Kidney capillary endothelial cell (primary cell): ENCODE results near the gene REEP2.
A peak's percentile ranks its signal among the peaks of the same experiment; 100 is the strongest.
"Not testable (repeated sequence)": the region's sequence is repeated elsewhere in the genome, so short reads cannot be mapped to it uniquely, and the experiment has no call there.

ENCODE experiments used
- DNase-seq: peaks from one replicate; pipeline ENCODE4 v3.0.0-alpha.2; 2018; ENCODE audit warnings: low spot score

Gene REEP2

DNA sequence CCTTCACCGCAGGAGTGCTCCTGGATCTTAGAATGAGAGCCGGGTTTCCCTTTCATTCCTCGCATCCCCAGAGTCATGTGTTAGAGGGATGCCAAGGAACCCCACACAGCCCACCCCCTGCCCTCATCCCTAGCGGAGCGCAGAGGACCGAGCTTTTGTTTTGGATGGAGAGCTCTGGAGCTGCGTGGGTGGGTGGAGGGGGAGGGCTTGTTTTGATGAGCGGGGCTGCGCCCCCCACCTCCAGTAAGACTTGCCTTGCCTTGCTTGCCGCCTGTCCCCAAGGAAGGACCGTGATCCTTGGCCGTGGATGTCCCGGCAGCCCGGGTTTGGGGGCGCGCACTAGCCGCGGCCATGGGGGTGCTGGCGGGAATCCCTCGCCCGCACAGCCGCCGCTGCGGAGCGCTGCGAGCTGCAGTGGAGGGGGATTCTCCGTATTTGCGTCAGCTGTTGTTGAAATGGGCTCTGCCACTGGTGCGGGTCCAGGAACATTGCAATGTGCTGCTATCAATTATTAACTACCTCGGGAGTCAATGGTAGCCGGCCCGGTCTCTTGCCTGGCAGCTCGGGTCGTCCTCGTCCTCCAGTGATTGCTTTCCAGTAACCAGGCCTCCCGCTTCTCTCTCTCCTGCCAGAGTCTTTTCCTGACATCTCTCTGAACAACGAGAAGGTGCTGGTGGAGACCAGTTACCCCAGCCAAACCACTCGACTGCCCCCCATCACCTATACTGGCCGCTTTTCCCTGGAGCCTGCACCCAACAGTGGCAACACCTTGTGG, 27.5 kb downstream of the REEP2 start:
- DNase-seq, result no peak

DNA sequence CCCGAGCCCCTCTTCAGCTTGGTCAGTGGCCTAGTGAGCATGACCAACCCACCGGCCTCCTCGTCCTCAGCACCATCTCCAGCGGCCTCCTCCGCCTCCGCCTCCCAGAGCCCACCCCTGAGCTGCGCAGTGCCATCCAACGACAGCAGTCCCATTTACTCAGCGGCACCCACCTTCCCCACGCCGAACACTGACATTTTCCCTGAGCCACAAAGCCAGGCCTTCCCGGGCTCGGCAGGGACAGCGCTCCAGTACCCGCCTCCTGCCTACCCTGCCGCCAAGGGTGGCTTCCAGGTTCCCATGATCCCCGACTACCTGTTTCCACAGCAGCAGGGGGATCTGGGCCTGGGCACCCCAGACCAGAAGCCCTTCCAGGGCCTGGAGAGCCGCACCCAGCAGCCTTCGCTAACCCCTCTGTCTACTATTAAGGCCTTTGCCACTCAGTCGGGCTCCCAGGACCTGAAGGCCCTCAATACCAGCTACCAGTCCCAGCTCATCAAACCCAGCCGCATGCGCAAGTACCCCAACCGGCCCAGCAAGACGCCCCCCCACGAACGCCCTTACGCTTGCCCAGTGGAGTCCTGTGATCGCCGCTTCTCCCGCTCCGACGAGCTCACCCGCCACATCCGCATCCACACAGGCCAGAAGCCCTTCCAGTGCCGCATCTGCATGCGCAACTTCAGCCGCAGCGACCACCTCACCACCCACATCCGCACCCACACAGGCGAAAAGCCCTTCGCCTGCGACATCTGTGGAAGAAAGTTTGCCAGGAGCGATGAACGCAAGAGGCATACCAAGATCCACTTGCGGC, 28.2 kb downstream of the REEP2 start:
- DNase-seq, result no peak

DNA sequence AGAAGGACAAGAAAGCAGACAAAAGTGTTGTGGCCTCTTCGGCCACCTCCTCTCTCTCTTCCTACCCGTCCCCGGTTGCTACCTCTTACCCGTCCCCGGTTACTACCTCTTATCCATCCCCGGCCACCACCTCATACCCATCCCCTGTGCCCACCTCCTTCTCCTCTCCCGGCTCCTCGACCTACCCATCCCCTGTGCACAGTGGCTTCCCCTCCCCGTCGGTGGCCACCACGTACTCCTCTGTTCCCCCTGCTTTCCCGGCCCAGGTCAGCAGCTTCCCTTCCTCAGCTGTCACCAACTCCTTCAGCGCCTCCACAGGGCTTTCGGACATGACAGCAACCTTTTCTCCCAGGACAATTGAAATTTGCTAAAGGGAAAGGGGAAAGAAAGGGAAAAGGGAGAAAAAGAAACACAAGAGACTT, 28.9 kb downstream of the REEP2 start:
- no peak for DNase-seq

DNA sequence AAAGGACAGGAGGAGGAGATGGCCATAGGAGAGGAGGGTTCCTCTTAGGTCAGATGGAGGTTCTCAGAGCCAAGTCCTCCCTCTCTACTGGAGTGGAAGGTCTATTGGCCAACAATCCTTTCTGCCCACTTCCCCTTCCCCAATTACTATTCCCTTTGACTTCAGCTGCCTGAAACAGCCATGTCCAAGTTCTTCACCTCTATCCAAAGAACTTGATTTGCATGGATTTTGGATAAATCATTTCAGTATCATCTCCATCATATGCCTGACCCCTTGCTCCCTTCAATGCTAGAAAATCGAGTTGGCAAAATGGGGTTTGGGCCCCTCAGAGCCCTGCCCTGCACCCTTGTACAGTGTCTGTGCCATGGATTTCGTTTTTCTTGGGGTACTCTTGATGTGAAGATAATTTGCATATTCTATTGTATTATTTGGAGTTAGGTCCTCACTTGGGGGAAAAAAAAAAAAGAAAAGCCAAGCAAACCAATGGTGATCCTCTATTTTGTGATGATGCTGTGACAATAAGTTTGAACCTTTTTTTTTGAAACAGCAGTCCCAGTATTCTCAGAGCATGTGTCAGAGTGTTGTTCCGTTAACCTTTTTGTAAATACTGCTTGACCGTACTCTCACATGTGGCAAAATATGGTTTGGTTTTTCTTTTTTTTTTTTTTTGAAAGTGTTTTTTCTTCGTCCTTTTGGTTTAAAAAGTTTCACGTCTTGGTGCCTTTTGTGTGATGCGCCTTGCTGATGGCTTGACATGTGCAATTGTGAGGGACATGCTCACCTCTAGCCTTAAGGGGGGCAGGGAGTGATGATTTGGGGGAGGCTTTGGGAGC, 29.5 kb downstream of the REEP2 start:
- no peak for DNase-seq

DNA sequence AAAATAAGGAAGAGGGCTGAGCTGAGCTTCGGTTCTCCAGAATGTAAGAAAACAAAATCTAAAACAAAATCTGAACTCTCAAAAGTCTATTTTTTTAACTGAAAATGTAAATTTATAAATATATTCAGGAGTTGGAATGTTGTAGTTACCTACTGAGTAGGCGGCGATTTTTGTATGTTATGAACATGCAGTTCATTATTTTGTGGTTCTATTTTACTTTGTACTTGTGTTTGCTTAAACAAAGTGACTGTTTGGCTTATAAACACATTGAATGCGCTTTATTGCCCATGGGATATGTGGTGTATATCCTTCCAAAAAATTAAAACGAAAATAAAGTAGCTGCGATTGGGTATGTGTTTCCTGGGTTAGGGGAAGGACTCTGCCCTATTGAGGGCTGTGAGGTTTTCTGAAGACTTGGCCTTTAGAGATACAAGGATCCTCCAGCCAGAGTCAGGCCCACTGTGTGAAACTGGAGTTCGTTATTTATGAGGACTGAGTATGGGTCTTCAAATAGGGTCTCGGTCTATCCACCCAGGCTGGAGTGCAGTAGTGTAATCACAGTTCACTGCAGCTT, 30.2 kb downstream of the REEP2 start:
- DNase-seq, result no peak

DNA sequence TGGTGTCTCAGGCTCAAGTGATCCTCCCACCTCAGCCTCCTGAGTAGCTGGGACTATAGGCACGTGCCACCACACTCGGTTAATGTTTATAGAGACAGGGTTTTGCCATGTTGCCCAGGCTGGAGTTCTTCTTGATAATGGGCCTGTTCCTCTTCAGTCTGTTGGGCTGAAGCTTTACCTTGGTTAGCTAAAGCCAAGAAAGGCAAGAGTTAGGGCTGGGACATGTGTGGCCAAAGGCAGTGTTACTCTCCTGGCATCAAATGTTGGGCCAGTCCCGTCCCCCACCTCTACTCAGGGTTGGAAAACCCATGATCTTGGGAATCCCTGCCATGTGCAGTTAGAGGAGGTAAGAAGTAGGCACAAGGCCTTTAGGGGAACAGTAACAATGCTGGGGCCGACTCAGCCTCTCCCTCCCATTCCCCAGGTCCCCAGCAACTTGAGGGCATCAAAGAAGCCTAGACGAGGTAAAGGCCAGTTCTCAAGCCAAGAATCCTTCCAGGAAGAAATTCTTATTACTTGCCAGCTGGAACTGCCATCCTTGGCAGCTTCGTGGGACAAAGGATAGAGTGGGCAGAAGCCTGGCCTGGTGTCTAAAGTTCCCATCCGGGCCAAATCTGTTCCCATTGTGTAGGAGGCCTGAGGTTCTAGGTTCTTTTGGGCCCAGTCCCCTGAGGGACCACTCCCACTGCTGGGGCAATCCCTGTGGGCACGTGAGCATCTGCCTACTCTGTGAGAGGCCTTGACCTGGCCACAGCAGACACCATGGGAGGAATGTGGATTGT, 30.9 kb downstream of the REEP2 start:
- no peak for DNase-seq

DNA sequence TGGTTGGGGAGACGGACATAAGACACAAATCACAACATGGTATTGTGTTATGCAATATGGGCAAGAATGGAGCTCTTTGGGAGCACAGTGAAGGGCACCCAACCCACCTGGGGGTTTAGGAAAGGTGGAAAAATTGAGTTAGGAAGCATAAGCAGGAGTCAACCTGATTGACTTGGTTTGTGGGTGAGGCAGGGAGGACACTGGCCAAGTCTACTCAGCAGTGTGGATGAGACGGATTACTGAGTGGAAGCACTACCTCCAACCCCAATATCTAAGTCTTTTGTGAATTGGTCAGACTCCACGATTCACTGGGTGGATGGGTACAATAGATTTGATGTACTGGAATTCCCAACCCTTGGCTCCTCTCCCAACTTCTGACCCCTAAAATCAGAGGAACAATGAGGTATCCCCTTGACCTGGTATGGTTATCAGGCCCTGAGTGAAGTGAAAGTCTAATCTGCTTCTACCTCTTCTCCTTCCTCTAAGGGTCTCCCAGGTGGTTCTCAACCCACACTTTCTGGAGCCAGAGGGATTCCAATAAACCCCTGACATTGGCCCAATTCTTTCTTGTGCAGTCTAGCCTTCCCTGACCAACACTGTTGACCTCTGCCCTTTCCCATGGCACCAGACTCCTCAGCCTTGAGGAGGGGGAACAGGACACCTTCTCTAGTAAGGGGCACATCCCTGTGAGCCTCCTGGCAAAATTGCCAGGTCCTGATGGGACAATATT, 31.6 kb downstream of the REEP2 start:
- no peak for DNase-seq

DNA sequence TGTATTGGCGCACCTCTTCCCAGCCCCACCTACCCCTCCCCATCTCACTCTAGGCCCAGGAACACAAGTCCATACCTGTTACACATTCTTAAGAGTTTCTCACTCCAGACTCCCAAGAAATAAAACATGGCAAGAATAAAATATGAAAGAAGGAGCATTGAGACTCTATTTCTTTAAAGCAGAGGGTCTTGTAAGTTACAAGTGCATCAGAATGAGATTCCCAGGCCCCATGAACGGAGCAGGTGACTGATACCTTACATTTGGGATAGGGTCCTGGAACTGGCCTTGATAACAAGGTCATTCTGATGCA, 32.1 kb downstream of the REEP2 start:
- DNase-seq, result no peak

DNA sequence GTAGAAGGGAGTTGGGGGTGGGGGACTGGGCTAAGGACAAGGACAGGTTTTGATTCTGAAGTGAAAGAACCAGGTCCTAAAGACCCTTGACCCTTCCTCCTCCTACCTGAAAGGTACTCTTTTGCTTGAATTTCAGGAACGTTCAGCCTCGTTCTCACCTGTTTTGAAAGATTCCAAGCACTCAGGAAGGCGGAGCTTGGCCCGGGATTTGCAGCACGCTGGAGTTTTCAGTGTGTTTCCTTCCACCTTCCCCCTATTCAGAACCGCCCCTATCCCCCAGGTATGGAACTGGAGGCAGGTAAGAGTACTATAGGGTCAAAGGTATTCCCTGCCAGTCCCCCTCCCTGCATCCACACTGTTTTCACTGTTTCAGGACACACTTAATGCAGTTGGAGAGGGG, 33.5 kb downstream of the REEP2 start:
- DNase-seq, result no peak

DNA sequence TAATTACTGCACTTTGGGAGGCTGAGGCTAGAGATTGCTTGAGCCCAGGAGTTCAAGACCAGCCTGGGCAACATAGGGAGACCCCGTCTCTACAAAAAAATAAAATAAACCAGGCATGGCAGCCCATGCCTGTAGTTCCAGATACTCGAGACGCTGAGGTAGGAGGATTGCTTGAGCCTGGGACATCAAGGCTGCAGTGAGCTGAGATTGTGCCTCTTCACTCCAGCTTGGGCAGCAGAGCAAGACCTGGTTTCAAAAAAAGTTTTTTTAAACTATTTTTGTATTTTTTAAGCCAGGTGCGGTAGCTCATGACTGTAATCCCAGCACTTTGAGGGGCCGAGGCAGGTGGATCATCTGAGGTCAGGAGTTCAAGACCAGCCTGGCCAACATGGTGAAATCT, 34.3 kb downstream of the REEP2 start:
- DNase-seq, result not testable (repeated sequence)

DNA sequence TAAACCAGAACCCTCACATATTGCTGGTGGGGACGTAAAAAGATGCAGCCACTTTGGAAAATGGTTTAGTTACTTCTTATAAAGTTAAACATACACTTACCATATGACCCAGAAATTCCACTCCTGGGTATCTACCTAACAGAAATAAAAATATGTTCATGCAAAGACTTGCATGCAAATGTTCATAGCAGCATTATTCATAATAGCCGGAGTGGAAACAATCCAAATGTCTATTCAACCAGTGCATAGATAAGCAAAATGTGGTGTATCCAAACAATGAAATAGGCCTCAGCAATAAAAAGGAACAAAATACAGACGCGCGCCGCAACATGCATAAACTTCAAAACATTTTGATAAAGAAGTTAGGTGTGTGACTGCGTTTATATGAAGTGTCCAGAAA, 38.1 kb downstream of the REEP2 start:
- no peak for DNase-seq

DNA sequence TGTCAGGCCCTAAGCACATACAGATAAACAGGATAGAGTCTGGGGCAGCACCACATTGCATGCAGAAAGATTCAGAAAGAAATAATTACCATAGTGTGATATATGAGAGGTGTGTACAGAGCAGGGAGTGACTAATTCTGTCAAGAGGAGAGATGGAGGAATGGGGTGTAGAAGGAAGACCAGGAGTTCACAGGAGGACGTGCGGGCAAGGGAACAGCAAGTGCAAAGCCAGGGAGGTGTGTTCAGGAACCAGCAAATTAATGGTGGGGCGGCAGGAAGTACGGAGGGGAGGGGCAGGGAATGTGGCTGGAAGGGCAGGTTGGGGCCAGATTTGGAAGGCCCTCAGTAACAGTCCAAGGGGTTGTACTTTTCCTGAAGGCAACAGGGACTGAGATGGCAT, 43.8 kb downstream of the REEP2 start:
- DNase-seq, result no peak

DNA sequence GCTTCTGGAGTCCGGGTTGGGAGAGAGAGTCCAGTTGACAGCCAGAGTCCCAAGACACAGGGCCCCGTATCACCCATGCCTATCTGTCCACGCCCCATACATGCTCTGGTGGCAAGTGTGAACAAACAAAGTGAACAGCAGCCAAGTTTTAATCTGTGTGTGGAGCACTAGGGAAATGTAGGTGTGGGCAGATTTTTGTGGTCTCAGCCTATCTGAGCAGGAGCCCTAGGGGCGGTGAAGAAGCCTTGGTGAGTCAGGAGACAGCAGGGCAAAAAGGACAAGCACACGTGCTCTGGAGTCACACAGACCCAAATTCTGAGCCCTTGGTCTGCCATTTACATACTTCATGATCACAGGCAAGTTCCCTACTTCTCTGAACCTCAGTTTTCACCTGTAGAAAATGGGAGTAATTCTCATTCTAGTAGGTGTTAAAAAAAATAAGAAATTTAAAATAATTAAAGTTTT, 49.7 kb downstream of the REEP2 start:
- DNase-seq, result no peak

DNA sequence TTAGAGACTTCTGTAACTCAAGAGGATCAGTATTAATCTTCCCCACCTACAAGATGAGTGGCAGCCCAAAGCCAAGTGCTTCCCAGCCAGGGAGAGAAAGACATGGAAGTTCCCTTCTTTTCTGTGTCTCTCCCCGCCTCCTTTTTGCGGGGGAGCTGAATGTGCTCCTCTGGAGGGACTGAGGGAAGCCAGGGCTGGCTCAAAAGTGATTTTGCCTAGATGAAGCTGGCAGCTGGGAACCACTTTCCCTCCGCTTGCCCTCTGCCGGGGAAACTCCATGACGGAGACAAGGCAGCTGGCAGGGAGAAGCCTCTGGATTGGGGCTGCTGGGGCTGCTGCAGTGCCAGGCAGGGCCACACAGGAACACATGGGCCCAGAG, 50.8 kb downstream of the REEP2 start:
- no peak for DNase-seq

DNA sequence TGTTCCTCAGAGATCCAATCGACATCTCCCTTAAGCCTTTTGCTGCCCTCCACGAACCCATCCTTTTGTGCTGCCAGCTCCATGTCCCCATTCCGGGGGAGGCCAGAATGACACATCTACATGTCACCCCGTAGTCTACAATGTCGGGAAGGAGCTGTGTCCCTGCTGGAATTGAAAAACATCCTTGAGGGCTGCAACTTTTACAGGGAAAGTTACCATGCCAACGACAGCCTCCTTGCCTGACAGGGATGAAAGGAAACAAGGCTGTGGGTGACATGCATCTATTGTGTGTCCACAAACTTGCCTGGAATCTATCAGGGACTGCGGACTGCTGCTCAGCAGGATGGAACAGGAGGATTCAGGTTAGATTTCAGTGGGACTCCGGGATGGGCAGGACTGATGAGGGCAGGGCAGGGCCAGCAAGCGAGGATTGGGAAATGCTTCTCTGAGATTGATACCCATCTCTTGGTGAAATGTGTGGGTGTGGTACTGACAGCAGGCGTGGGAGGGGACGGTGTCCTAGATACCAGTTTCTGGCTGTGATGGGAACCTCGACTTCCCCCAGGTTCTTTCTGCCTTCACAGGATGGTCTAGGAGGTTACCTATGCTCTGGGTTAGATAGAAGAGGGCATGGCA, 51.9 kb downstream of the REEP2 start:
- peak; percentile 60 for DNase-seq

DNA sequence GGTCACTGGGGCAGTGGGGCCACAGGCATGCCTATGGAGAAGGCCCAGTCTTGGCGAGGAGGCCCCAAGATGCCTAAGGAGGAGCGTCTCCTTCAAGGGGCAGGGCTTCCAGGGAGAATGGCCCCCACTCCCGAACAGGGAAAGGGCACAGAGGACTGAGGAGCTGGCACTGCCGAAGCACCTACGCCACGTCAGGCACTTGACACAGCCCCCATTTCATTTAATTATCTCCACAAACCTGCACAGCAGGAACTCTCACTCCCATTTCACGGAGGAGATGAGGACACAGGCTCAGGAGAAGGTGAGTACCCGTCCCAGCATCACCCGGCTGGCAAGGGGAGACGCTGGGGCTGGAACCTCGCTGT, 52.4 kb downstream of the REEP2 start:
- no peak for DNase-seq

DNA sequence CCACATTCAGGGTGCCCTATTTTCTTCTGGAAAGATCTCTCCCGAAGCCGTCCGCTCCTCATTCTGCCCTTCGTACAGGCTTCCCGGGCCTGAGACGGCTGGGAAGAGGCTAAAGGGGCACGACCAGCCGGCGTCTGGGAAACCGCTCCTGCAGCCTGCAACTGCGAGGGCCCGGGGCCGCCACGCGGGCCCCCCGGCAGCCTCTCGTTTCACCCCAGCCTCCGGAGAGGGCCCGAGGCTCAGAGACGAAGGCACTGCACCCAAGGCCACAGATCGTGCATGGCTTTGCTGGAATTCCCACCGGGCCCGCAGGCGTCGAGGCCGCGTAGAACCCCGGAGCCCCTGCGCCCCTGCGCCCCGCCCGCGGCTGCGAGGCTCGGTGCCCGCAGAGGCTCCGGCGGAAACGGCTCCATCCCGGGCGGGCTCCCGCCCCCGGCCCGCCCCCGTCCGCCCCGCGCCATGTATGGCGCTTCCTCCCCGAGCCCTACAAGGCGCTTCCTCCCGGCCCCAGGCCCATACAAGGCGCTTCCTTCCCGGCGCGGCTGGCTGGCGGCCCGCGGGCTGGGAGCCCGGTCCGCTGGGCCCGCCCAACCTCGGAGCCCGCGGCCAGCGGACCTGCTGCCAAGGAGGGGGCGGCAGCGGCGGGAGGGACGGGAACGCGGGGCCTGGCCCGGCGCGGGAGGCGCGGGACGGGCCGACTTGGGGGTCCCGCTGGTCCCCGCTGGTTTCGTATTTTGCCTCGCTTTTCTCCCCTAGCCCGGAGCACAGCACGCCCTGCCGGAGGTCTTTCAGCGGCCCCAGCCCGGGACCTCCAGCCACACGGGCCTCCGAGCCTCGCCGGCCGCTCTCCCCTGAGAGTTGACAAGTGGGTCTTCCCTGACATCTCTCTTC, 53.1 kb downstream of the REEP2 start:
- DNase-seq, result peak; percentile 79

DNA sequence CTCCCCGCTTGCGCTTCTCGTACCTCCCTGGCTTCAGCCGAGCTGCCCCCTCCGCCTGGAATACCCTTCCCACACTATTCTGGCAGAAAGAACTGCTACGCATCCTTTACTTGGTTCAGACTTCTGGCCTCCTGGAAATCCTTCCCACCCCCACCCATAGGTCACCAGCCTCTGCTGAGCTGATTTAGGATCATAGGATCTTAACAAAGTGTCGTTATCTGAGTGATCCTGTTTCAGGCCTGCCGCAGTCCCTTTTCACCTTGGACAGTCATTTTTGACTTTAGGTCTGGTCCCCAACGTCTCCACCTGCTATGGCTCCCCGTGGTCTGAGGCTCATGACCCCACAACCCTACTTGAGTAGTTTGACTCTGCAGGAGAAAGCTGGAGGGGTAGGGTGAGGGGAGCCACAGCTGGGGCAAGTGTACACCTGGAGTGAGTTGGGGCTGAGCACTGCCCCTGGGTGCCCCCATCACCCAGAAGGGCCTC, 53.7 kb downstream of the REEP2 start:
- DNase-seq, result no peak

DNA sequence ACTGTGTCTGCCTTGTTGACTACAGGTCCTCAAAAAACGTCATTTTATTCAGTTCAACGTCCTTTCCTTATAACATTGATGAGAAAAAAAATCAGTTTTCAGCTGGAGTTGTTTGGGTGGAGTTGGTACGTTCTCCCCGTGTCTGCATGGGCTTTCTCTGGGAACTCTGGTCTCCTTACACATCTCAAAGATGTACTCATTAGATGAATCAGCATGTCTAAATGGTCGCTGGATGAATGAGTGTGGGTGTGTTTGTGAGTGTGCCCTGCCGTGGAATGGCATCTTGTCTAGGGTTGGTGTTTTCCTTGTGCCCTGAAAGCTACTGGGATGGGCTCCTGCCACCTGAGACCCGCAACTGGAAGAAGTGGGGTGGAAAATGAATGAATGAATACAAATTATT, 56.5 kb downstream of the REEP2 start:
- no peak for DNase-seq
